CD4-positive, alpha-beta T cell (primary cell): Measurements from ENCODE around the gene CREBL2. TPM values are rescaled to one million over a fixed set of nuclear protein-coding genes. Genes with fewer than 3 reads are reported as not detected.

Source experiments
- ATAC-seq: fragments of 200-7000 bp; cut with Tn5 transposase; one replicate; pipeline ENCODE4 v1.10.0; 2022; ENCODE audit warnings: mild to moderate bottlenecking; ENCODE audit not compliant: poor library complexity
- CTCF ChIA-PET: fragments of 350-600 bp; sonication (Branson Sonifier 250); formaldehyde crosslinking; loops from one replicate; lab custom pipeline; 2021; ENCODE audit warnings: antibody characterized with exemption, inconsistent platforms; lab: Charles Lee
- POLR2A ChIA-PET: fragments of 350-600 bp; sonication (Branson Sonifier 250); formaldehyde crosslinking; loops from one replicate; lab custom pipeline; 2021; ENCODE audit warnings: antibody characterized with exemption, inconsistent platforms; lab: Charles Lee
- DNase-seq, 14 experiments: peaks; one replicate each; pipeline ENCODE4 v3.0.0-alpha.2; 2013 to 2020; ENCODE audit warnings: mixed read lengths in 2 of 14
- H3K27ac ChIP-seq, 2 donors: one replicate each; pipeline versions ENCODE4 v1.5.1 to v1.7.0; 2013; ENCODE audit warnings: low read length in 2 of 2, low read depth in 1 of 2, mild to moderate bottlenecking in 1 of 2
- H3K27me3 ChIP-seq, 2 experiments: 1 replicate in 1 of 2; 2 replicates in 1 of 2; pipeline versions ENCODE4 v1.6.1 to v1.7.0; 2013; ENCODE audit warnings: low read length in 2 of 2, control low read depth in 1 of 2, mild to moderate bottlenecking in 1 of 2, moderate library complexity in 1 of 2; ENCODE audit not compliant: insufficient read depth in 2 of 2, control insufficient read depth in 1 of 2
- H3K36me3 ChIP-seq: one replicate; pipeline ENCODE4 v1.6.1; 2013; ENCODE audit warnings: low read length, control low read depth; ENCODE audit not compliant: insufficient read depth
- H3K4me1 ChIP-seq: one replicate; pipeline ENCODE4 v1.6.1; 2013; ENCODE audit warnings: low read length, control low read depth; ENCODE audit not compliant: insufficient read depth
- H3K4me3 ChIP-seq: one replicate; pipeline ENCODE4 v1.5.1; 2013; ENCODE audit warnings: mild to moderate bottlenecking, low read length, moderate library complexity
- H3K9me3 ChIP-seq, 2 experiments: 1 replicate in 1 of 2; 2 replicates in 1 of 2; pipeline versions ENCODE4 v1.6.1 to v1.7.0; 2013; ENCODE audit warnings: low read length in 2 of 2, mild to moderate bottlenecking in 2 of 2, control low read depth in 1 of 2, moderate library complexity in 1 of 2; ENCODE audit not compliant: control insufficient read depth in 1 of 2, insufficient read depth in 1 of 2
- H3K27ac Mint-ChIP-seq: one replicate; pipeline ENCODE4 v1.8.0; 2020; ENCODE audit warnings: mixed read lengths
- H3K27me3 Mint-ChIP-seq: one replicate; pipeline ENCODE4 v1.8.0; 2021; ENCODE audit warnings: mixed read lengths
- H3K36me3 Mint-ChIP-seq: one replicate; pipeline ENCODE4 v1.8.0; 2021; ENCODE audit warnings: low read depth, mixed read lengths
- H3K4me1 Mint-ChIP-seq: one replicate; pipeline ENCODE4 v1.8.0; 2021; ENCODE audit warnings: low read depth, mixed read lengths
- H3K4me3 Mint-ChIP-seq: one replicate; pipeline ENCODE4 v1.8.0; 2020; ENCODE audit warnings: mild to moderate bottlenecking, mixed read lengths
- H3K9me3 Mint-ChIP-seq: one replicate; pipeline ENCODE4 v1.8.0; 2020; ENCODE audit warnings: mixed read lengths
- CTCF ChIP-seq: fragments of 200-600 bp; IDR thresholded peaks from one replicate; pipeline ENCODE4 v1.8.0; 2022; ENCODE audit warnings: antibody characterized with exemption, mild to moderate bottlenecking
- intact Hi-C, 2 experiments: fragments of 100-400 bp; cut with DNase I in 1 of 2; cut with micrococcal nuclease in 1 of 2; formaldehyde crosslinking; loops; one replicate each; pipeline versions ENCODE4 v1.15.1 to v1.9.0; 2023 to 2025; cut with DNase I, micrococcal nuclease
- total RNA-seq, 174 experiments: library from RNA in 2 of 174; stranded (reverse) in 2 of 174; gene quantifications; one replicate each; pipeline ENCODE4 v1.2.3 and lab custom pipeline; 2021 to 2026

Gene CREBL2
- total RNA-seq, 2 experiments from 2014 or later, result 9.5 to 12.6 TPM

GRCh38 chr12:12626471-12626870 is 14.8 kb downstream of the CREBL2 start:
- DNase-seq, result no peak
- no peak overlapping the region for H3K4me3 ChIP-seq
- H3K4me1 Mint-ChIP-seq, result peaks cover 100% of the 10 kb centered on the region
- no peak overlapping the region for H3K27ac ChIP-seq
- peak overlapping the region; percentile 21 for H3K4me3 Mint-ChIP-seq
- peaks cover 31% of the 10 kb centered on the region for H3K4me1 ChIP-seq
- intact Hi-C loops, result no loop called here
- ChIA-PET CTCF (no interaction called here), POLR2A (no interaction called here)
- no peaks in the 10 kb centered on the region for H3K27me3 Mint-ChIP-seq
- no peaks in the 10 kb centered on the region for H3K9me3 Mint-ChIP-seq
- ATAC-seq, result no peak
- peak overlapping the region; percentile 5 for H3K27ac Mint-ChIP-seq
- H3K36me3 Mint-ChIP-seq, result peaks cover 18% of the 10 kb centered on the region
- no peaks in the 10 kb centered on the region for H3K27me3 ChIP-seq
- no peak for TF ChIP-seq CTCF
- H3K9me3 ChIP-seq, result no peaks in the 10 kb centered on the region
- H3K36me3 ChIP-seq, result peaks cover 7% of the 10 kb centered on the region

- H3K4me1 ChIP-seq, result peaks cover 24% of the 10 kb centered on the region
These were observed 15.7 kb downstream of the CREBL2 start for GRCh38 chr12:12627308-12627827.

GRCh38 chr12:12628013-12628412 is 16.3 kb downstream of the CREBL2 start:
- intact Hi-C loops, result no loop called here
- DNase-seq (no peak), ATAC-seq (no peak)
- Mint-ChIP-seq H3K27me3 (no peaks in the 10 kb centered on the region), H3K36me3 (peaks cover 12% of the 10 kb centered on the region), H3K4me1 (peaks cover 88% of the 10 kb centered on the region), H3K9me3 (no peaks in the 10 kb centered on the region), H3K4me3 (peak overlapping the region; percentile 42), H3K27ac (peak overlapping the region; percentile 3)
- H3K4me1 ChIP-seq, result peaks cover 23% of the 10 kb centered on the region
- ChIA-PET POLR2A (no interaction called here), CTCF (interaction anchor here (1.4 kb wide), 1 partner anchor 12 kb away, joined by 4 read pairs; no protein-coding TSS in a partner anchor)
- no peak for TF ChIP-seq CTCF
- no peak overlapping the region for H3K4me3 ChIP-seq
- H3K9me3 ChIP-seq, result no peaks in the 10 kb centered on the region
- peaks cover 7% of the 10 kb centered on the region for H3K36me3 ChIP-seq
- H3K27ac ChIP-seq, result no peak overlapping the region
- no peaks in the 10 kb centered on the region for H3K27me3 ChIP-seq

More at GRCh38 chr12:12627308-12627827, 15.7 kb downstream of the CREBL2 start:
- POLR2A ChIA-PET, result no interaction called here
- Histone ChIP-seq H3K27ac (no peak overlapping the region), H3K4me3 (no peak overlapping the region), H3K27me3 (no peaks in the 10 kb centered on the region), H3K9me3 (no peaks in the 10 kb centered on the region), H3K36me3 (peaks cover 7% of the 10 kb centered on the region)
- intact Hi-C loops, result no loop called here
- H3K9me3 Mint-ChIP-seq, result no peaks in the 10 kb centered on the region
- H3K27me3 Mint-ChIP-seq, result no peaks in the 10 kb centered on the region
- H3K36me3 Mint-ChIP-seq, result peaks cover 17% of the 10 kb centered on the region
- DNase-seq (no peak), ATAC-seq (no peak)
- H3K4me1 Mint-ChIP-seq, result peaks cover 95% of the 10 kb centered on the region
- no peak overlapping the region for H3K4me3 Mint-ChIP-seq
- CTCF ChIA-PET, result interaction anchor here (1.4 kb wide), 1 partner anchor 11 kb away, joined by 4 read pairs; no protein-coding TSS in a partner anchor
- no peak for TF ChIP-seq CTCF
- H3K27ac Mint-ChIP-seq, result no peak overlapping the region
